Left ventricle myocardium inferior (tissue), 1 donor: Measurements from ENCODE around the gene ZNF514. TPM values are rescaled to one million over a fixed set of nuclear protein-coding genes. Genes with fewer than 3 reads are reported as not detected.

Experiments
- DNase-seq: peaks from one replicate; pipeline ENCODE4 v3.0.0-alpha.2; 2020
- H3K27ac ChIP-seq: fragments of 200-600 bp; replicated peaks from 2 replicates; pipeline ENCODE4 v1.8.0; 2021
- H3K27me3 ChIP-seq: fragments of 200-600 bp; 2 replicates; pipeline ENCODE4 v1.8.0; 2021; ENCODE audit warnings: low read depth
- H3K36me3 ChIP-seq: fragments of 200-600 bp; 2 replicates; pipeline ENCODE4 v1.8.0; 2021
- H3K4me1 ChIP-seq: fragments of 200-600 bp; 2 replicates; pipeline ENCODE4 v1.8.0; 2021
- H3K4me3 ChIP-seq: fragments of 200-600 bp; 2 replicates; pipeline ENCODE4 v1.8.0; 2021; ENCODE audit warnings: mild to moderate bottlenecking, moderate library complexity
- H3K9me3 ChIP-seq: fragments of 200-600 bp; replicated peaks from 2 replicates; pipeline ENCODE4 v1.8.0; 2021
- CTCF ChIP-seq: fragments of 200-600 bp; IDR thresholded peaks from 2 replicates; pipeline ENCODE4 v1.8.0; 2021; ENCODE audit warnings: antibody characterized with exemption, mild to moderate bottlenecking, borderline replicate concordance
- intact Hi-C: fragments of 100-400 bp; cut with micrococcal nuclease; formaldehyde crosslinking; loops from one replicate; pipeline ENCODE4 v1.11.0; 2022
- total RNA-seq: library from RNA; stranded (reverse); fragmentation: NEBNext Ultra II Directional; extraction: Animal tissue kit (Norgen Biotek cat#: 25700); gene quantifications from one replicate; pipeline ENCODE4 v1.2.1, GENCODE V29; 2021
- donor health status: DM: no; HTN: yes; CAD: no; lungs with severe emphysema.

The ZNF514 gene
- total RNA-seq, 1 donor from 2014 or later = 15.1 TPM

- Histone ChIP-seq H3K9me3 (peaks cover 30% of the 10 kb centered on the region), H3K27me3 (no peaks in the 10 kb centered on the region), H3K4me3 (no peak overlapping the region), H3K27ac (peak overlapping the region; percentile 73), H3K36me3 (peaks cover 67% of the 10 kb centered on the region), H3K4me1 (peaks cover 10% of the 10 kb centered on the region)
- intact Hi-C loops = no loop called here
- no peak for TF ChIP-seq CTCF
- peak; percentile 50 for DNase-seq
These were observed 19.8 kb upstream of the ZNF514 start for GRCh38 chr2:95179451-95179850.

- H3K27ac ChIP-seq = no peak overlapping the region
- intact Hi-C loops = no loop called here
- H3K36me3 ChIP-seq = peaks cover 24% of the 10 kb centered on the region
- no peak for TF ChIP-seq CTCF
- peaks cover 2% of the 10 kb centered on the region for H3K4me1 ChIP-seq
- DNase-seq = no peak
- no peaks in the 10 kb centered on the region for H3K9me3 ChIP-seq
- H3K27me3 ChIP-seq = no peaks in the 10 kb centered on the region
- no peak overlapping the region for H3K4me3 ChIP-seq
These were observed 14.4 kb upstream of the ZNF514 start for GRCh38 chr2:95174031-95174542.

- TF ChIP-seq CTCF = no peak
- Histone ChIP-seq H3K27ac (no peak overlapping the region), H3K9me3 (no peaks in the 10 kb centered on the region), H3K27me3 (no peaks in the 10 kb centered on the region), H3K4me1 (peaks cover 1% of the 10 kb centered on the region), H3K36me3 (peaks cover 6% of the 10 kb centered on the region), H3K4me3 (no peak overlapping the region)
- intact Hi-C loops = no loop called here
- DNase-seq = no peak
These were observed 12.3 kb upstream of the ZNF514 start for GRCh38 chr2:95171902-95172301.

GRCh38 chr2:95166065-95166763 lies 6.6 kb upstream of the ZNF514 start:
- Histone ChIP-seq H3K4me1 (peaks cover 36% of the 10 kb centered on the region), H3K27me3 (no peaks in the 10 kb centered on the region), H3K36me3 (no peaks in the 10 kb centered on the region), H3K4me3 (peak overlapping the region; percentile 85), H3K27ac (peak overlapping the region; percentile 92), H3K9me3 (no peaks in the 10 kb centered on the region)
- DNase-seq = no peak
- TF ChIP-seq CTCF = no peak
- intact Hi-C loops = no loop called here

GRCh38 chr2:95165371-95166064 lies 5.9 kb upstream of the ZNF514 start, which contains the start of gene ZNF2:
Gene ZNF2 (plus strand): TSS chr2:95165809. CDS start chr2:95176227, 10,418 bp downstream.
- peak; percentile 12 for TF ChIP-seq CTCF
- peak within 1 kb of the TSS; percentile 85 for H3K4me3 ChIP-seq
- DNase-seq = peak; percentile 98
- intact Hi-C loops = no loop called here
- H3K27me3 ChIP-seq = no peaks in the 10 kb centered on the region
- H3K9me3 ChIP-seq = no peaks in the 10 kb centered on the region
- no peaks in the 10 kb centered on the region for H3K36me3 ChIP-seq
- H3K4me1 ChIP-seq = peaks cover 36% of the 10 kb centered on the region
- peak within 1 kb of the TSS; percentile 92 for H3K27ac ChIP-seq
